B cell (primary cell): Measurements from ENCODE around the gene S100PBP. TPM values are rescaled to one million over a fixed set of nuclear protein-coding genes. Genes with fewer than 3 reads are reported as not detected.
A peak's percentile ranks its signal among the peaks of the same experiment; 100 is the strongest.

Experiments
- ATAC-seq: fragments of 200-7000 bp; cut with Tn5 transposase; one replicate; pipeline ENCODE4 v1.10.0; 2021; ENCODE audit warnings: low read depth, mild to moderate bottlenecking, moderate number of reproducible peaks, moderate library complexity
- CTCF ChIA-PET: fragments of 350-600 bp; sonication (Branson Sonifier 250); formaldehyde crosslinking; loops from one replicate; lab custom pipeline; 2021; ENCODE audit warnings: antibody characterized with exemption, inconsistent platforms; lab: Charles Lee
- POLR2A ChIA-PET: fragments of 350-600 bp; sonication (Branson Sonifier 250); formaldehyde crosslinking; loops from one replicate; lab custom pipeline; 2021; ENCODE audit warnings: antibody characterized with exemption; lab: Charles Lee
- DNase-seq: peaks from one replicate; pipeline ENCODE4 v3.0.0; 2013
- H2AFZ ChIP-seq: 2 replicates; pipeline ENCODE4 v1.6.1; 2012; ENCODE audit warnings: mild to moderate bottlenecking, low read depth, low read length; ENCODE audit not compliant: insufficient read depth, poor library complexity, severe bottlenecking
- H3K27ac ChIP-seq, 2 donors: 1 replicate in 1 of 2; 2 replicates in 1 of 2; pipeline ENCODE4 v1.5.1; 2012 to 2013; ENCODE audit warnings: low read length in 2 of 2, mild to moderate bottlenecking in 2 of 2, moderate library complexity in 1 of 2
- H3K27me3 ChIP-seq, 4 experiments: fragments of 200-600 bp in 1 of 4; sonication (generic) in 1 of 4; replicated peaks in 1 of 4; 1 replicate in 2 of 4; 2 replicates in 2 of 4; pipeline versions ENCODE4 v1.6.1 to v1.7.0; 2013 to 2016; ENCODE audit warnings: low read length in 3 of 4, mild to moderate bottlenecking in 2 of 4, mixed read lengths in 1 of 4, moderate library complexity in 1 of 4; ENCODE audit not compliant: insufficient read depth in 4 of 4, control insufficient read depth in 3 of 4; ENCODE audit errors: control extremely low read depth in 1 of 4
- H3K36me3 ChIP-seq, 2 experiments: replicated peaks in 1 of 2; 1 replicate in 1 of 2; 2 replicates in 1 of 2; pipeline versions ENCODE4 v1.6.1 to v1.7.1; 2013; ENCODE audit warnings: low read length in 1 of 2; ENCODE audit not compliant: insufficient read depth in 2 of 2, control insufficient read depth in 1 of 2; ENCODE audit errors: control extremely low read depth in 1 of 2, extremely low read depth in 1 of 2
- H3K4me1 ChIP-seq, 2 donors: fragments of 200-600 bp in 1 of 2; sonication (generic) in 1 of 2; 1 replicate in 1 of 2; 2 replicates in 1 of 2; pipeline versions ENCODE4 v1.5.1 to v1.6.1; 2013 to 2017; ENCODE audit warnings: low read length in 2 of 2; ENCODE audit not compliant: control insufficient read depth in 2 of 2, insufficient read depth in 2 of 2
- H3K4me2 ChIP-seq: replicated peaks from 2 replicates; pipeline ENCODE3; 2012; ENCODE audit warnings: mild to moderate bottlenecking, low read depth, low read length; ENCODE audit not compliant: poor library complexity, severe bottlenecking
- H3K4me3 ChIP-seq, 5 experiments: fragments of 200-600 bp in 1 of 5; sonication (generic) in 1 of 5; 1 replicate in 3 of 5; 2 replicates in 2 of 5; pipeline versions ENCODE4 v1.5.1 to v1.7.0; 2011 to 2016; ENCODE audit warnings: low read length in 4 of 5, mild to moderate bottlenecking in 4 of 5, low read depth in 2 of 5, control low read depth in 1 of 5, moderate library complexity in 1 of 5; ENCODE audit not compliant: insufficient read depth in 1 of 5; ENCODE audit errors: control extremely low read depth in 1 of 5, extremely low read depth in 1 of 5
- H3K79me2 ChIP-seq: fragments of 200-600 bp; sonication (generic); one replicate; pipeline ENCODE4 v1.6.0; 2016; ENCODE audit warnings: low read length; ENCODE audit not compliant: control insufficient read depth, insufficient read depth
- H3K9ac ChIP-seq: fragments of 200-600 bp; sonication (generic); 2 replicates; pipeline ENCODE4 v1.6.1; 2017; ENCODE audit warnings: mild to moderate bottlenecking, low read length, moderate library complexity
- H3K9me3 ChIP-seq, 3 donors: one replicate each; pipeline versions ENCODE4 v1.6.1 to v1.7.1; 2013; ENCODE audit warnings: low read length in 2 of 3; ENCODE audit not compliant: control insufficient read depth in 2 of 3, insufficient read depth in 1 of 3; ENCODE audit errors: control extremely low read depth in 1 of 3
- H4K20me1 ChIP-seq: 2 replicates; pipeline ENCODE4 v1.6.0; 2012; ENCODE audit warnings: mild to moderate bottlenecking, low read length; ENCODE audit not compliant: insufficient read depth, control insufficient read depth, poor library complexity, severe bottlenecking
- H3K27ac Mint-ChIP-seq: one replicate; pipeline ENCODE4 v1.8.0; 2021; ENCODE audit warnings: mixed read lengths
- H3K27me3 Mint-ChIP-seq: one replicate; pipeline ENCODE4 v1.8.0; 2021; ENCODE audit warnings: mixed read lengths
- H3K4me1 Mint-ChIP-seq: one replicate; pipeline ENCODE4 v1.8.0; 2021; ENCODE audit warnings: mixed read lengths
- H3K4me3 Mint-ChIP-seq: one replicate; pipeline ENCODE4 v1.8.0; 2021; ENCODE audit warnings: mixed read lengths
- H3K9me3 Mint-ChIP-seq: one replicate; pipeline ENCODE4 v1.8.0; 2022; ENCODE audit warnings: mixed read lengths; ENCODE audit not compliant: insufficient read depth
- CTCF ChIP-seq: fragments of 200-600 bp; IDR thresholded peaks from one replicate; pipeline ENCODE4 v1.8.0; 2022; ENCODE audit warnings: antibody characterized with exemption, mild to moderate bottlenecking
- EZH2 ChIP-seq: IDR thresholded peaks from 2 replicates; pipeline ENCODE4 v1.6.1; 2012; ENCODE audit warnings: borderline replicate concordance, low read depth, mild to moderate bottlenecking, moderate library complexity, low read length; ENCODE audit not compliant: insufficient read depth, poor library complexity, severe bottlenecking
- WGBS: methylation state at CpG from one replicate; pipeline ENCODE4 v1.1.5; 2013; ENCODE audit warnings: missing lambda C conversion rate; ENCODE audit not compliant: insufficient coverage; 5-methylcytosine and 5-hydroxymethylcytosine counted together
- intact Hi-C: fragments of 100-400 bp; cut with micrococcal nuclease; formaldehyde crosslinking; loops from one replicate; pipeline ENCODE4 v1.10.0; 2022
- polyA plus RNA-seq: library from polyadenylated mRNA; depleted of rRNA; stranded (reverse); fragments of >200 nt; gene quantifications from 2 replicates; pipeline ENCODE4 v1.2.3, GENCODE V29; 2012
- total RNA-seq, 2 donors: library from RNA; stranded (reverse); fragments of 120-200 nt in 1 of 2; gene quantifications; 1 replicate in 1 of 2; 2 replicates in 1 of 2; pipeline versions ENCODE4 v1.2.3 to v1.2.4, GENCODE V29; 2013 to 2022

S100PBP gene
- total and polyA plus RNA-seq, 2 donors (not counting 1 experiment from before 2014, with no cell fraction given): 32.5 to 94.1 TPM

GRCh38 chr1:32818804-32819541, 1.5 kb downstream of the S100PBP start:
- intact Hi-C loops: loop anchor here (5.0 to 10.0 kb wide), 5 partner anchors 67 to 1174 kb away; partner anchors contain the start of genes KPNA6, PEF1 and RNF19B
- CTCF ChIA-PET: interaction anchor here (2.4 kb wide), 1 partner anchor 54 kb away, joined by 7 read pairs; no protein-coding TSS in a partner anchor
- DNase-seq (peak; percentile 44), ATAC-seq (no peak)
- Histone ChIP-seq H3K9me3 (peaks cover 0 to 3% (median 0%) of the 10 kb centered on the region in 3 donors), H3K4me2 (peak overlapping the region; percentile 81), H3K79me2 (peaks cover 85% of the 10 kb centered on the region), H3K4me3 (peak overlapping the region in 4 of 5 experiments; percentile 65 to 97 (median 96)), H3K27me3 (no peaks in the 10 kb centered on the region), H3K9ac (peak overlapping the region; percentile 87), H2AFZ (peak overlapping the region; percentile 89), H3K27ac (peak overlapping the region; percentile 78 to 88), H4K20me1 (peaks cover 12% of the 10 kb centered on the region), H3K4me1 (peaks cover 43 to 65% of the 10 kb centered on the region in 2 donors), H3K36me3 (no peaks in the 10 kb centered on the region)
- POLR2A ChIA-PET: interaction anchor here (0.5 kb wide), 1 partner anchor 837 kb away, joined by 5 read pairs; no protein-coding TSS in a partner anchor
- peak overlapping the region; percentile 99 for H3K27ac Mint-ChIP-seq
- 49% methylated on average over 9 of the region's 11 CpGs for WGBS
- TF ChIP-seq EZH2 (no peak), CTCF (no peak)
- H3K9me3 Mint-ChIP-seq: no peaks in the 10 kb centered on the region
- H3K4me1 Mint-ChIP-seq: peaks cover 56% of the 10 kb centered on the region
- peak overlapping the region; percentile 98 for H3K4me3 Mint-ChIP-seq
- H3K27me3 Mint-ChIP-seq: no peaks in the 10 kb centered on the region

GRCh38 chr1:32825181-32825580, 7.7 kb downstream of the S100PBP start:
- intact Hi-C loops: loop anchor here (10.0 kb wide), 1 partner anchor 50 kb away; the partner anchor contains the start of gene FNDC5
- TF ChIP-seq CTCF: no peak
- DNase-seq: no peak
- Mint-ChIP-seq H3K4me3 (no peak overlapping the region), H3K9me3 (no peaks in the 10 kb centered on the region), H3K27ac (no peak overlapping the region), H3K27me3 (no peaks in the 10 kb centered on the region), H3K4me1 (peaks cover 18% of the 10 kb centered on the region)
- Histone ChIP-seq H3K4me2 (no peak overlapping the region), H3K27ac (no peak overlapping the region), H3K4me3 (no peak overlapping the region), H3K79me2 (peaks cover 51% of the 10 kb centered on the region), H4K20me1 (peaks cover 6% of the 10 kb centered on the region), H3K9ac (no peak overlapping the region), H3K4me1 (peaks cover 9 to 26% of the 10 kb centered on the region in 2 donors), H2AFZ (no peak overlapping the region), H3K36me3 (peaks cover 1 to 45% of the 10 kb centered on the region in 2 experiments), H3K27me3 (no peaks in the 10 kb centered on the region), H3K9me3 (peaks cover 0 to 3% (median 0%) of the 10 kb centered on the region in 3 donors)
- CTCF ChIA-PET: interaction anchor here (0.5 kb wide), 1 partner anchor 112 kb away, joined by 3 read pairs; no protein-coding TSS in a partner anchor
- POLR2A ChIA-PET: interaction anchor here (0.7 kb wide), 1 partner anchor 68 kb away, joined by 4 read pairs; no protein-coding TSS in a partner anchor
- ATAC-seq: no peak
- WGBS: 86% methylated on average over 1 of the region's 3 CpGs
